NCI-H1417 (cell line): Measurements from ENCODE around the gene GAB1.

ENCODE experiments used
- DNase-seq, 3 experiments: peaks; one replicate each; lab custom pipeline; 2025; lab: John Stamatoyannopoulos, UW

Gene GAB1

GRCh38 chr4:143336781-143337599 is at the start of gene GAB1:
GAB1 (plus strand) TSS chr4:143336876; CDS start chr4:143337189, 313 bp downstream.
- peak; percentile 23 to 86 (median 85) for DNase-seq

DNA sequence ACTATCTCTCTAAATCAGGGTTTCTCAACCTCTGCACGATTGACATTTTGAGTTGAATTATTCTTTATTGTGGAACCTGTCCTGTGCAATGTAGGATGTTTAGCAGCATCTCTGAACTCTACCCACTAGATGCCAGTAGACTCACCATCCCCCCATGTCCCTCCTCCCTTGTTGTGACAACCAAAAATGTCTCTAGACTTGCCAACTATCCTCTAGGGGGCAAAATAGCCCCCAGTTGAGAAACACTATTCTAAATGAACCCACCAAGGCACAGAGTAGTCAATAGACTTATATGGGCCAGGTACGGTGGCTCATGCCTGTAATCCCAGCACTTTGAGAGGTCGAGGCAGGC is 49.1 kb upstream of the GAB1 start:
- DNase-seq: no peak

DNA sequence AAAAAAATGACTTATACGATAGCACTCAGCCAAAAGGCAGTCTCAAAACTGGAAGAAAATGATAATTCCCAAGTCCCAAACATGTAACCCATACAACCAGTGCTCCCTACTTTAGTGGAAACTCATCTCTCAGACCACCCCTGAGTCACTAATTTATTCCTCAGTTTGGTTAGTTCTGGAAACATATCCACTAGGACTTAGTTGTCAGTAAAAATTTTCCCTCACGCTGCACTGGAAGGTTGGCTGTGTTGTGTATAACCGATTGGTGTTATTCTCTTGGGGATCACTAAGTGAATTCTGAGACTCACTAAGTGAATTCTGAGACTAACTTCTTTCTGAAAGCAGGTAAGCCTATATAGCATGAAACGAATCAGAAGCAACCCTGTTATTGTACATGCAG is 48.5 kb upstream of the GAB1 start:
- no peak for DNase-seq

- no peak for DNase-seq
These were observed 47.3 kb upstream of the GAB1 start for GRCh38 chr4:143289370-143289769.

DNA sequence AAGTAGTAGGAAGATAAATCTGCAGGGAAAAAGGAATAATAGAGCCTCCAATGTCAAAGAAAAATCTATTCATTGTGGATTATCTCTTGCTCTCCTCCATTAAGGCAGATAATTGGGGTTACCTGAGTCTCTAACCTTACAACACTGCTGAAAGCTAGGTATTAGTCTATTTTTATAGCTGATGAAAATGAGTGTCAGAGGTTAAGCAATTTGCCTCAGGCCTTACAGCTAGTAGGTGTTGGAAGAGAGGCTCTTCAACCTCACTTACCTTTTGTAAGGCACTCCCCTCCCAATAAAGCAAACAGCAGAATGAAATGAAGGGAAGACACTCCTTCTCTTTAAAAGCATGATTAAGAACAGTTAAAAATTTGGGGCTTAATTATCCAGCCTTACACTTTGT is 45.4 kb upstream of the GAB1 start:
- DNase-seq: peak in 2 of 3 experiments; percentile 32 to 69

GRCh38 chr4:143292858-143293257 is 43.8 kb upstream of the GAB1 start:
- no peak for DNase-seq

DNA sequence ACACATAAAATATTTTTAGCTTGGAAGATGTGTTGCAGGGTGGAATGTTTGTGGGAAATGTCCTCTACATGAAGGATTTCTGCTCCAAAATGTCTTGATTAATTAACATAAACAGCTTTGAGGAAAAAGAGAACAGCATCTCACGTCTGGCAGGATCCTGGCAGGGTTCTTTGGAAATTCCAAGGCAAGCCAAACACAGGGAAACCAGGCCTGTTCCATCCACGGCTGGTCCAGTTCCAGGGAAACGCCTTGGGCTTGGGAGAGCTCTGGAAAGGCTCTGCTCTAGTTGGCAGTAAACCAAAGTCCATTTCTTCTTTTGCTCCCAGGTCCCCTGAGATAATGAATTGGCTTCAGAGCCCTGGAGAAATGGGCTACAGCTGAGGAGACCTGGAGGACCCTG is 42.4 kb upstream of the GAB1 start:
- no peak for DNase-seq

DNA sequence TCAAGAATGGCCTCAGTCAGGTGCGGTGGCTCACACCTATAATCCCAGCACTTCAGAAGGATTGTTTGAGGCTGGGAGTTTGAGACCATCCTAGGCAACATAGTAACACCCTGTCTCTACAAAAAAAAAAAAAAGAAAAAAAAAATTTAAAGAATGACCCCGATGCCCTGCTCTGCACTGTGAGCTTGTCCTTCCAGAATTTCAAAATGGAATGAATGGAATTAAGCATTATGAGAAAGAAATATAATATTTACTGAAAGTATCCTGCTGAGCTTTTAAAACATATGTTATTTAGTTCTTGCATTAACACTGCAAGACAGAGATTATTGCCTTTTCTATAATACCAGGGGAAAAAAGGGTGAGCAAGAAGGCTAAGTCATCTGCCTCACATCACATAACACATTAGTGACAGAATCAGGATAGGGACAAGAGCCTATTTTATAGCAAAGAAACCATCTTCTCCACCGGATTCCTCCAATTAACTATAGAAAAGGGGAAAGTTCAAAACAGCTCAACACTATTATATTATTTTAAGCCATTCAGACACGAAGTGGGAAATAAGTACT is 41.9 kb upstream of the GAB1 start:
- no peak for DNase-seq

GRCh38 chr4:143296397-143297067 is 40.1 kb upstream of the GAB1 start:
- no peak for DNase-seq

- DNase-seq: no peak
These were observed 35.8 kb upstream of the GAB1 start for GRCh38 chr4:143300860-143301259.

DNA sequence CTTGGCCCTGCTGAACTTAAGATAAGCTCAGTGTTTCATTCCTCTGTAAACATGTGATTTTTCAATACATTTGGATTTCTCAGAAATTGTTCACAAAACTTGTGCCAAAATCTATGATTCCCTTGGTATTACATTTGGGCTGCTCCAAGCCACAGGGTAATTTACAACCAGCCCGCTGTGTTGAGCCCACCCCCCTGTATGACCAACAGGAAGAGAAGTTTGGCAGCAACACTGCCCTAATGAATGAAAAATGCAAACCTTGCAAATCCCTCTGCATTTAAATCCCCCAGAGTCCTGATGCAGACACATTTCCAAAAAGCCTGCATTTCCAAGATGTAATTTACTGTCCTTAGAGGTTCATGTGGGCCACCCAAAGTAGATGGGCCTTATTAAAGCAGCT is 34.1 kb upstream of the GAB1 start:
- DNase-seq: no peak

DNA sequence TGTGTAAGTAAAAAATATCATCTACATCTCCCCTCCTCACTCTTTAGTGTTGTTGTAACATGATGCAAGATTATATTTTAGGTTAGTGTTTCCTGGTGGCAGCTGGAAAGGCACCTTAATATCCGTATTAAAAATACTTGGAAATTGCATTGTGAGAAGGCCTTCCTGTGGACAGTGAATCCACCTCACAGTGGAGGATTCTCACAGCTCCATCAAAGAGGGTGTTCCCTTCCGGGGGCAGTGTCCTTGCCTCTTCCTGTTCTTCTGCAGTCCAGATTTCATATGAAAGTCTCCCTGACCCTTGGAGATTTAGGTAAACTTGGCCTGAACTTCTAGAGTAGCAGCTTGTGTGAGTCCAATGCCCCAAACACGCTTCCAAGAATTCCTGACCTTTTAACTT is 29.9 kb upstream of the GAB1 start:
- DNase-seq: no peak

GRCh38 chr4:143307531-143307930 is 29.1 kb upstream of the GAB1 start:
- DNase-seq: no peak

GRCh38 chr4:143308377-143308776 is 28.3 kb upstream of the GAB1 start:
- no peak for DNase-seq

GRCh38 chr4:143311924-143312323 is 24.8 kb upstream of the GAB1 start:
- no peak for DNase-seq

DNA sequence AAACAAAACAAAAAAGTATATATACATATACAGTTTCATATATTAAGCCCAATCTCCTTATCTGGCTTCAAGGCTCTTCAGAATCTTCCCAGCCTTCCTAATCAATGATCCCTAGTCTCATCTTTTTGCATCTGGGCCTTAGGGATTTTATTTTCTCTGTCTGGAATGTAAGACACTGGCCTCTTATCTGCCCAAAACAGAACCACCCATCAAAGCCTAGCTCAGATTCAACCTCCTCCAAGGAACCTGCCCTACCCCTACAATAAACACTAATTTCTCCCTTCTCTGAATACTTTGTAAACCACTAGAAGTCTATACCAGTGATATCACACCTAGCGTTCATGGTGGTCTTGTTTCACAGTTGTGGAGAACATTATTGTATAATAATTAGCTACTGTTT is 23.2 kb upstream of the GAB1 start:
- no peak for DNase-seq

DNA sequence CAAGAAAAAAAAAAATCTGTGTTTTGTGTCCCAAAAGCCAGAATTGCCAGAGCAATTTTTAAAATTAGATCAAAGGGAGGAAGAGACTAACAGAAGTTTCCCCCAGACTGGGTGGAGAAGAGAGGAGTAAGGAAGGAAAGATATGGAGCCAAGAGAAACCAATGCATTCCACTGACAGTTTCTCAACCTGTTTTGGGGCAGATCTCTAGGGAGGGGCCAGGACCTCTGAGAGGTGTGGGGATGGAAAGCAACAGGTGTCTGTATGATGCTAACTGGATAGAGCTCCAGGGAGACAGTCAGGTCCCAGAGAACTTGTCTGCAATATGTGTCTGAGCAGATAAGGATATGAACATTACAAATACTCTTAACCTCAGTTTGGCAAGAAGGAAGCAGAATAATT is 22.7 kb upstream of the GAB1 start:
- DNase-seq: no peak

GRCh38 chr4:143320113-143320512 is 16.6 kb upstream of the GAB1 start:
- peak in 1 of 3 experiments; percentile 6 for DNase-seq

GRCh38 chr4:143326735-143327134 is 9.9 kb upstream of the GAB1 start:
- no peak for DNase-seq

DNA sequence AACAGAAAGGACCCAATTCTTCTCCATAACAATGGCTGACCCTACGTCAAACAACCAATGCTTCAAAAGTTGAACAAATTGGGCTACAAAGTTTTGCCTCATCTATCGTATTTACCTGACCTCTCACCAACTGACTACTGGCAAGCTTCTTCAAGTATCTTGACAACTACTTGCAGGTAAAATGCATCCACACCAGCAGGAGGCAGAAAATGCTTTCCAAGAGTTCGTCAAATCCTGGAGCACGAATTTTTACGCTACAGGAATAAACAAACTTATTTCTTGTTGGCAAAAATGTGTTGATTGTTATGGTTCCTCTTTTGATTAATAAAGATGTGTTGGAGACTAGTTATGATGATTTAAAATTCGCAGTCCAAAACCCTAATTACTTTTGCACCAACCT is 6.7 kb upstream of the GAB1 start:
- no peak for DNase-seq

GRCh38 chr4:143335979-143336780 is 496 bp upstream of the GAB1 start:
- peak; percentile 17 to 90 (median 89) for DNase-seq

DNA sequence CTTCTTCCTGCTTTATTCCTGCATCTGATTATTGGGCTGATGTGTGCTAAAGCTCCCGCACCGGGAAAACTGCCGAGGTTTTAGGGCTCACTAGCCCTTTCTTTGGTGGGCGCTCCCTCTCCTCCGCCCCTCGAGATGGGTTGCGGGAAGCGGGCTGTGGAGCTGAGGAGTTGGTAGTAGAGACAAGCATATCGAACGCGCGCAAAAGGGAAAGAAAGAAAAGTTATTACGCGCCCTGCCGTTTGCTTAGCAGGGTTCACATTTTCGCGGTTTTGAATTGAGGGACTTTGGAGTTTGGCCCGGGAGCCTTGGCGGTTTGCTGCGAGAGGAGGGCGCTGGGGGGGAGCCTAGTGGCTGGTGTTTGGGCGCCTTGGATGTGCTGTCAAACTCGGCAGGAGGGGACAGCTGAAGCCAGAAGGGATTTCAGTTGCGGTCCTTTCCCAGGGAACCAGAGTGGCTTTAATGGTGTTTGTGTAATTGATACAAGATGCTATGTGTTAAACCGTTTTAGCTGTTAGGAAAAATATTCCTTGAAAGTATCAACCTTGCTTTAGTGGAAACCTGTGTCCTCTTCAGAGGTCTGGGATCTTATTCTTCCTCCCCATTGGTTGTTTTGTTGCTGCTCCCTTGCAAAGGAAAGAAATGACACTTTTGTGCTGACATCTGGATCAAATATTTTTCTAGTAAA is 1.1 kb downstream of the GAB1 start:
- peak in 2 of 3 experiments; percentile 65 to 71 for DNase-seq
